ENCODE results near the gene SLAMF1.
"Not testable (repeated sequence)": the region's sequence is repeated elsewhere in the genome, so short reads cannot be mapped to it uniquely, and the experiment has no call there.

Gene SLAMF1

GRCh38 chr1:160646711-160647328 is at the start of gene SLAMF1:
SLAMF1 (minus strand) TSS chr1:160647044; CDS start chr1:160646945, 99 bp downstream.
- no peak for DNase-seq

GRCh38 chr1:160692390-160692789 is 45.5 kb upstream of the SLAMF1 start:
- not testable (repeated sequence) for DNase-seq

GRCh38 chr1:160685266-160685665 is 38.4 kb upstream of the SLAMF1 start:
- DNase-seq, result no peak

DNA sequence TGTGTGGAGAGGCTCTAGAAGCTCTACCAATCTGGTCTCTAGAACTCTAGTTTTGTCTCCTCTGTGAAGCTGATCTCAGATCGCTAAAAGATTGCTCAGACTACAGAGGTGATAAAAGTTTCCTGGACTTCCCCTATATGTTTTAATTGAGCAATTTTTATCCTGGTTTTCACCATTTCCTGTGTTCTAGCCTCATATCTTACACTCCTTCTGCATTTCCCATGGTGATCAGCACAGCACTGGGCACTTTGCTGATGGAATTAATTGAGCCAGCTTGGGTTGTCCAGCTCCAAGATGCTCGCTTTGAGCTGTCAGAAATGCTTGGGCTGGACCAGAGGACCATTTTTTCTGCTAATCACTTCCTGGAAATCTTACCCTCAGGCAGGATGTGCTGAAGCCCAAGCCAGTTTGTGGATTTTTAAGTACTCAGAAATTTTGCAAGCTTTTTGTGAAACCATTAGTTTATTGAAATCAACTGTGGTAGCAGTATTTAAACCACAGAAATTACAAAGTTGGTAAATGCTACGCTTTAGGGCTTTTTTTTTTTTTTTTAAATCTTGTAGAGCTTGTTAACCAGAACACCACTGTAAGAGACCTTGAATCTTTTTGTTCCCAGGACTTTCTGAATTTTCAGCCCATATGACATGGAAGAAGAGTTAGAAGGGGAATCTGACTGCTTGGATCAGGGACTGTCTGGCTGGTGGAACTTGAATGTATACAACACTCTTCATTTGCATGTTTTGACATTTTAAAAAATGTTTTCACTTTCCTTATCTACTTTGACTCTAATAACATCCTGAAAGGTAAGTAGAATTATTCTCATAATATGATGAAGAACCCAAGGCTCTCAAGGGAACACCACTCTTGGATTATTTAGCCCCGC is 36.4 kb upstream of the SLAMF1 start:
- DNase-seq, result no peak

GRCh38 chr1:160681891-160682140 is 35.0 kb upstream of the SLAMF1 start:
- no peak for DNase-seq

DNA sequence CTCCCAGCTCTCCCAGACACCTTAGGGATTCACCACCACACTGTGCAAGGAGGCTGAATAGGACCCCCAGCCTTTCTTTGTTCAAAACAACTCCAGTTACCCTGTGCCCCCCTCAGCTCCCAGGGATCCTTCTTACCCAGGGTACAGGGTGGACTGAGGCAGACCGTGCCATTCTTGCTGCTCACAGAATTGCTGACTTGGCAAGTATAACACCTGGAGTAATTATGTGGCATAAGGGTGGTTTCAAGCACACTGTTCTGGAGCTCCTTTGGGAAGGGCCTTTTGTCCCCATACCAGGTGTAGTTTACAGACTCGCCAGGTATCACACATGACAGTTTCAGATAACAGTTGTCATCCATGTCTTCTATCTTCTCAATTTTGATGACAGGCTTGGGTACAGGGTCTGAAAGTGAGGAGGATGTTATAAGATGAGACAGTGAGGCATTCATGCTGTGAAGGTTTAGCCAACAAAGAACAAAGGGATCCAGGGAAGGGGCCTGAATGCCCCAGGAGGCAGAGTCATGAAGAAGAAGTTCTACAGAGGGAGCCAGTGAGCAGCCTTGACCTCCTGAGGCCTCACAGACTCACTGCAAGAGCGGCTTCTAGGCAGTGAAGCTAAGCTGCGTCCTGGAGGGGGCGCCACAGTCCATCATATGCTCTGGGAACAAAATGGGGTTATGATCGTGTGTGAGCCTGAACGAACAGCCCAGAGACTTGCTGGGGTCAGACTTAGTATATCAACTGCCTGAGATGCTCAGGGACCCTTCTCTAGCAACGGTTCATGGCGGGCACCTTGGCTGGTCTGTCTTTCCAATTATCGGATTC is 34.4 kb upstream of the SLAMF1 start:
- DNase-seq, result no peak

DNA sequence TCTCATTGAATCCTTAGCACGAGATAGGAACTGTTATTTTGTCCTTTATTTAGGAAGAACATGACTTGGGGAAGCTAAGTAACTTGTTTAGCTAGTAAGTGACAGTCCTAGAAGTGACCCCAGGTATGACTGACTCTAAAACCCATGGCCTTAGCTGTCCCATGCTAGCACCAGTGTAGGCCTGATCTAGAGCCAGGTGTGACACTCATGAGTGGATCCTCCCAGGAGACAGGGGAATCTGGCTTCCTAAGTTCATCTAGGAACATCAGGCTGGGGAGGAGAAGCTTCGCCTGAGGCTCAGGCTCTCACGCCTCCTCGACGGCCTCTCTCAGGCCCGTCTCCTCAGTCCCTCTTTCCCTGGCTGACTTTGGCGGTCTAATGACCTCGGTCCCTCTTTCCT is 33.6 kb upstream of the SLAMF1 start:
- DNase-seq, result no peak

DNA sequence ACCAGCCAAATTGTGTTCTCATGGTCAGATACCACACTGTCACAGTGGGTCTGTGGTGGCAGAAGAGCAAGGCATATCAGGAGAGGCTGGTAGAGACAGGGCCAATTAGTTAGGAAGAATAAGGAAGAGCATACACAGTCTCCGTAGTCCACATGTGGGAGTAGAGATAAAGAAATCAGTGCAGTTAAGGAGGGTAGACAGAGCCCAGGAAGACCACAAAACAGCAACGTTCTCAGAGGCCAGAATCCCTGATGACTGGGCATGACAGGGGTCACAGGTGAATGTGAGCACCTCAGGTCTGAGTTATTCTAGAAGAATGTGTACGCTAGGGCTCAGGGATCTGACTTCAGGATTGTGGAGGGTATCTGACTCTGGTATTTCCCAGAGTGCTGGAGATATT is 33.0 kb upstream of the SLAMF1 start:
- DNase-seq, result no peak

- no peak for DNase-seq
Measured at GRCh38 chr1:160676869-160677597, 30.2 kb upstream of the SLAMF1 start.

GRCh38 chr1:160675641-160676410 is 29.0 kb upstream of the SLAMF1 start:
- peak; percentile 21 for DNase-seq

DNA sequence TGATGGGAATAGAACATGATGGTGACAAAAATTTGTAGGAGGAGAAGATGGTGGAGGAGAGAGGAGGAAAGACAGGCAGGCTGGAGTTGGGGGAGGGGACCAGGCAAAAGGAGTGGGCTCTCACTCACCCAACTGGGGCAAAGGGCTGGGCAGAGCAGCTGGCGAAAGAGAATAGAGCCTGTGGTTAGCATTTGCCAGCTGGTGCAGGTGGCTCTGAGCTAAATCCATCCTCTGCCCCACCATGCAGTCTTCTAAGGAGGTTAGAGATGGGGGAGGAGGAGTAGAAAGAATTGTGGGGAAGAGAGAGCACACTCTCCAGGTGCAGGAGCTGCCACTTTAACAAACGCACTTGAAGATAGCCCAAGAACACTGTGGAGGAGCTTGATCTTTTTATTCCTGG is 27.6 kb upstream of the SLAMF1 start:
- DNase-seq, result no peak

GRCh38 chr1:160672789-160673695 is 26.2 kb upstream of the SLAMF1 start:
- no peak for DNase-seq

DNA sequence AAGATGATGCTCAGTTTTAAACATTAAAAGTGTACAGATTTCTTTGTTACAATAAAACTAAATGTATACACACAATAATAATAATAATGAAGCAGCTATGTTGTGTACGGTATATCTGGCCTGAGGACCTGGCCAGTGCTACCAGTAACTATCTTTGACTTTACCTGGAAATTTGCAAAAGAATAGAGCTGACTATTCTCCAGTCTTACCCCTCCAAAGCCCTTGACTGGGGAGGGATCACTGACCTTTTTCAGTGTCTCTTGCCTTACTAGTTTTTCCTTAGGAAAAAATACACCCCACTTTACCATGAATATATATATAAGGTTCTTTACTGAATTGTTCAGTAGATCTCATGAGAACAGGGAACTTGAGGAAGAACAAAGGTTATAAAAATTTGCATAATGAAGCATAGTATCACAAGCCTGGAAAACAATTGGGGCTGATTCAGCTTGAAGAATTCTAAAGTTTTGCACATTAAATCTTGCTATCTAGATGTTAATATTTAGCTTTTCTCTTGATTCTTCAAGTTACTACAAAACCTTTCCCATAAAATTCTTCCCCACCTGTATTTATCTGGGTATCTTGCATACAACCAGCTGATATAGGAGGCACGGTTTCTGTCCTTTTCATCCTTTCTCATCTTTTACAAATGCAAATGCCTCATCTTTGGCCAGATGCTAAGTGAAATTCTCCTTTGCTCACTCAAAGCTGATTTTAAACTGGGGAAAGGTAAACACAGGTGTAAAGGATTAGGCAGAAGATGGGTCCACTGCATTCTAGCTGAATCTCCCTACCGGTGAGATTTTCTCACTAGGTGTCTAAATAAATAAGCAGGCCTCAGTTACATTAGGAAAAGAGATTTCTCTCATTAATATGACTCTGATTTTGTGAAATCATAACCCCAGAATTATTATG is 25.0 kb upstream of the SLAMF1 start:
- DNase-seq, result no peak

DNA sequence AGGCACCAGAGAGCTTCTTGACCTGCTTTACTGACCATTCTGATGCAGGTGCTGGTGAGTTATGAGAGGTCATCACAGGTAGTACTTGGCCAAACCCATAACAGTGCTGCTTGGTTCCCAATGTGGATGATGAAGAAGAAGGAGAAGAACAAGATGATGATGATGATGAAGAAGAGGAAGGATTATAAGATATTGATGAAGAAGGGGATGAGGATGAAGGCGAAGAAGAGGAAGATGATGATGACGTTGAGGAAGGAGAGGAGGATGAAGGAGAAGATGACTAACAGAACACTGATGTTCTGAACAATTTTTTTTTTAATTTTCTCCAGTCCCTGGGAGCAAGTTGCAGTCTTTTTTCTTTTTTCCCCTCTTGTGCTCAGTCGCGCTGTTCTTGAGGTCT is 23.9 kb upstream of the SLAMF1 start:
- no peak for DNase-seq

DNA sequence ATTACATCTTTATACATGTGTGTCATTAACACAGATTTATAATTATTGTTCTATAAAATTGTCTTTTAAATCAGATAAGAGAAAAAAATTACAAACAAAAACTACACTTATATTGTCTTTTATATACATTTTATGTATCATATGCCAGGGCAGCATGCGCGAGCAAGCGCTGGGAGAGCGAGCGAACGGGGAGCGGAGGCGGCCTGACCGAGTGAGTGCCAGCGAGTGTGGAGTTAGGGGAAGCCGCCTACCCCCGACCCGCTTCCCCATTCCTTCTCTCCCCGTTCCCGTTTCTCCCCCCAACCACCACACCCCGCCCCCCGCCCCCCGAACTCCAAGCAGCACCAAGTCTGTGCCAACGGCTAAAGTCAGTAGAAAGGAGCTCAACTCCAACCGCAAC is 23.0 kb upstream of the SLAMF1 start:
- no peak for DNase-seq

DNA sequence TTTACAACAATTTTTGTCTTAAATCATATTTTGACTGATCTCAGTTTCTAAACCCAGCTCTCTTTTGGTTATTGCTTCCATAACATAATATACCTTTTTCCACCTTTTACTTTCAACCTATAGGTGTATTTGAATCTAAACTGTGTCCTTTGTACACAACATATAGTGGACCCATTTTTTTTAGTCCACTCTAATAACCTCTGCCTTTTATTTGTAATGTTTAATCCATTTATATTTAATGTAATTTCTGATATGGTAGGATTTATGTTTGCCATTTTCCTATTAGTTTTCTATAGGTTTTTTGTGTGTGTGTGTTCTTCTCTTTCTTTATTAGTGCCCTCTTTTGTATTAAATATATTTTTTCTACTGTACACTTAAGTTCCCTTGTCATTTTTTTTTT is 22.4 kb upstream of the SLAMF1 start:
- no peak for DNase-seq

DNA sequence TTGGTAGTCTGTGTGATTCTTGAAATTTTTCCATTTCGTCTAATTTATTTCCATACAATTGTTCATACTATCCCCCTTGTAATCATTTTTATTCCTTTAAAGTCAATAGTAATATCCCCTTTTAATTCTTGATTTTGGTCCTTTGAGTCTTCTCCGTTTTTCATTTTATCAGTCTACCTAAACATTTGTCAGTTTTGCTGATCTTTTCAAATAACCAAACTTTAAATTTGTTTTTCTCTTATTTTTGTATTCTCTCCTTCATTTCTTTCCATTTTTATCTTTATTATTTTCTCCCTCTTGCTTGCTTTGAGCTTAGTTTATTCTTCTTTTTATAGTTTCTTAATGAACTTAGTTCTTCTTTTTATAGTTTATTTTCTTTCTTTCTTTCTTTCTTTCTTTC is 21.1 kb upstream of the SLAMF1 start:
- no peak for DNase-seq

DNA sequence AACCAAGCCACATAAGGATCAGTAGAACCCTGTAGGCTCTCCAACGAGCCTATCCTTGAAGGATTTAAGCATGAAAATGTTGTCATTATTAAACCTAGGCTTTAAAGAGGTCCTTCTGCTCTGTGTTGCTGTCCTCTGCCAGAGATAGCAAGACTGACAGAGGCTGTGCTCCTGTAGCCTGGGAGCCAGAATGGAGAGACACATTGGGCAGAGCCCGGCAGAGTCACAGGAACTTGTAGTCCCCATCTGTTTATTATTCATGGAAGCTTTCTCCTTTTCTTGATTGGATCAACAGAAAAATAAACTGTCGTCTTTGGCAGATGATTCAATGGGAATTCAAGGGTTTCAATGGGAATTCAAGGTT is 19.2 kb upstream of the SLAMF1 start:
- DNase-seq, result no peak

DNA sequence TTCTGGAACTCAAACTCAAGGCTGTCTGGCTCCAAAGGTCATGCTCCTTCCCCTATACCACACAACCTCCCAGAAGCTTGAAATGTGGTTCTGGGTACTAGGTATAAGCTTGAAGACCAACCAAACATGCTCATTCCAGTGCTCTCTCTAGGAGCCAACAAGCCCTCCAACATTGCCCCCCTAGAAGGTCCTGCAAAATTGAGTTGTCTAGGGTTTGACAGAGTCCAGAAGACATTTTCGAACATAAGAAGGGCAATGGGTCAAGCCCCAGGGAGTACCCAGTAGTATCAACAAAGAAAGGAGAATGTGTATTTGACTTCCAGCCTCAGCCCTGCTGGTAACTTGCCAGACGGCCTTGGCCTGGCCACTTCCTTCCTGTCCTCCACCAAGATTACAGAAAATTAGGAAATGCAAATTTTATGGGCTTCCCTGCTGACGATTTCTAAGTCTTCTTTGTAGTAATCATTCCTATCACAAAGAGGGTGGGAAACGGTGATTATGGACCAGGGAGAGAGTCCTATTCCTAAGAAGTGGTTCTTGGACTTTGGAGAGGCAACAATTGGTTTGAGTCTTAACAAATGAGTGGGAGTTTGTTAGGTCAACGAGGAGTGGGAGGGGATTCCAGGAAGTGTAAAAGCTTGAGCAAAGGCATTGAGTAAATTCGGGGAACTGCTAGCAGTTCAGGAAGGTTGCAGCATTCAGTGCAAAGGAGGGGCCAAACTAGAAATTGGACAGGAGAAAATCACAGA is 18.7 kb upstream of the SLAMF1 start:
- no peak for DNase-seq
